ENCODE measurements around the gene APOBEC2.

Gene APOBEC2

DNA sequence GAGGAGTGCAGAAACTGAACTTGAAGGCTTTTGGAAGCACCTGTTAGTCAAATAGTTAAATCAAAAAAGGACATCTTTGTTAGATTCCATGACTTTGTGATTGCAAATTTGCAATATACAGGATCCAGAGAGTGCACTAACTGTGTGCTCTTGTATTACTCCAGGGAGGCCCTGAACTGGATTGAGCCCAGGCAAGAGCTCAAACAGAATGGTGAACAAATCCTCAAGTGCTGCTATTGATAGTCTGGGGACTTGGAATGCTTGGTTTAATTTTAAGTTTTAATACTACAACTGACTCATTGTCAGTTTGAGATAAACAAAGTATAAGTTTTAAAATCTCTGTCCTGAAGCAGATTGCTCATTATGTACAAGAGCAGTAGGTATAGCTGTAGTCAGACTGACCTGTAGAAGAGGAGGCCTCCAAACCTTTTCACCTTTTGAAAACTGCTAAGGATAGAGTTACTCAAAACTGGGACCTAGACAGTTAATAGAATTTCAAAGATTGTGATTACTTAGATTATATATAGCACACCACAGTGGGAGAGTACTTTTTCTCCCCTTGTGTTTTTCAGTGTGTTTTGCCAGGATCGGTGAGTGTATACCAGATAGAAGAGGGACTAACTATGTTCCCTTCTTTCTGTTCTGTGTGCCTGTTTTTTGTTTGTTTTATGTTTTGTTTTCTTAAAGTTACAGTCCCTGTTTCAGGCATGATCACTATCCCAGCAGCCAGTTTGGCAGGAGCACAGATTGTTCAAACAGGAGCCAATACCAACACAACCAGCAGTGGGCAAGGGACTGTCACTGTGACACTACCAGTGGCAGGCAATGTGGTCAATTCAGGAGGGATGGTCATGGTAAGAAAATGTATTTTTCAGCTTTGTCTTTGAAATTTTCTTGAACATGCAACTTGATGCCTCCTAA lies 38.1 kb downstream of the APOBEC2 start:
- no peak for DNase-seq (ENCODE audit: low spot score)
- in situ Hi-C loops (cut with MboI; ENCODE audit: low sequenced_read_pairs, unreplicated experiment) = loop anchor here (10.0 kb wide), 1 partner anchor 234 kb away; no protein-coding TSS in a partner anchor
- no peak for TF ChIP-seq CTCF (IDR thresholded peaks at IDR 0.05; ENCODE audit: borderline replicate concordance, control extremely low read depth, extremely low read depth, insufficient read depth, missing control alignments)

- peak; percentile 42 for DNase-seq (ENCODE audit: low spot score)
- TF ChIP-seq CTCF (IDR thresholded peaks at IDR 0.05; ENCODE audit: borderline replicate concordance, control extremely low read depth, extremely low read depth, insufficient read depth, missing control alignments) = no peak
- in situ Hi-C loops (cut with MboI; ENCODE audit: low sequenced_read_pairs, unreplicated experiment) = loop anchor here (10.0 kb wide), 1 partner anchor 232 kb away; no protein-coding TSS in a partner anchor
These were observed 39.6 kb downstream of the APOBEC2 start for GRCh38 chr6:41092421-41093140.

GRCh38 chr6:41093729-41094128 lies 40.7 kb downstream of the APOBEC2 start:
- no peak for TF ChIP-seq CTCF (IDR thresholded peaks at IDR 0.05; ENCODE audit: borderline replicate concordance, control extremely low read depth, extremely low read depth, insufficient read depth, missing control alignments)
- no peak for DNase-seq (ENCODE audit: low spot score)
- in situ Hi-C loops (cut with MboI; ENCODE audit: low sequenced_read_pairs, unreplicated experiment) = loop anchor here (10.0 kb wide), 1 partner anchor 231 kb away; no protein-coding TSS in a partner anchor

DNA sequence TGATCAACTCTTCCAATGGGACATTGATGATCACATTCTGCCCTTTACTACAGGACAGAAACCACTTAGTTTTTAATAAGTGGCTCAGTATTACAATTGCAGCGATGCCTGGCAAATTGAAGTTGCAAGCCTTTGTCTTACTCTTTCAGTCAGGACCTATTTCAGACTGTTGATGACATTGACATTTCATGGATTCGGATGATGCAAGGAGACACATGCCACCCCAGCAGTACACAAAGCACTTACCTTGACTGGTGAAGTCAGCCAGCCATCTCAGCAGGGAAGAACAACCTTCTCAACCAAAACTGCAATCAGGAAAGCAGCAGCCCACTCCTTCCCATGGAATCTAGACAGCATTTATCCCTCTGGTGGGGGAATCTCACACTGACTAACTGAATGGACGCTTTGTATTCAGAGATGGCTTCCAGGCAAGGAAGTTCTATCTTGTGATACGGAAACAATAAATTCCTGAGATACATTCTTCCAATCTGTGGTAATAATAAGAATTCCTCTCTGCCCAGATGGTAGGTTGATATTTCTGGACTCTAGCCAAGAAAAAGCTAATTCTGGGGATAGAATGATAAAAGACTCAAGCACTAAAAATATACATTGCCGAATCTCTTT lies 44.6 kb downstream of the APOBEC2 start:
- in situ Hi-C loops (cut with MboI; ENCODE audit: low sequenced_read_pairs, unreplicated experiment) = loop anchor here (10.0 kb wide), 1 partner anchor 227 kb away; no protein-coding TSS in a partner anchor
- no peak for DNase-seq (ENCODE audit: low spot score)
- no peak for TF ChIP-seq CTCF (IDR thresholded peaks at IDR 0.05; ENCODE audit: borderline replicate concordance, control extremely low read depth, extremely low read depth, insufficient read depth, missing control alignments)

DNA sequence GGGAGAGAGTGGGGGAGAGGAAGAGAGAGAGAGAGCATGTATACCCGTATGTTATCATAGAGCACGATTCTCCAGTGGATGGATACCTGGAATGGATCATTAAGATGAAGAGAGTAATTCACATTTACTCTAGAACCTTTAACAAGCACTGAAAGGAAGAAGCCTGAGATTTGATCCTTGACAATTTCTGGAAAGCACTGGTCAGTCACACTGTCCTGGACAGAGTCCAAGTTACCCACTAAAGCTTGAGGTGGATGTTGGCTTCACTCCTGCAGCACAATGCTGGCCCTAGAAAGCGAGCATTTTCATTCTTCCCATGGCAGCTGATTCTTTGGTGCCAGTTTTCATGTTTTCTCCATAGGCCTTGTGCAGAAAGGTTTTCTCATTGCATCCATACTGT lies 45.4 kb downstream of the APOBEC2 start:
- in situ Hi-C loops (cut with MboI; ENCODE audit: low sequenced_read_pairs, unreplicated experiment) = loop anchor here (10.0 kb wide), 1 partner anchor 226 kb away; no protein-coding TSS in a partner anchor
- no peak for TF ChIP-seq CTCF (IDR thresholded peaks at IDR 0.05; ENCODE audit: borderline replicate concordance, control extremely low read depth, extremely low read depth, insufficient read depth, missing control alignments)

DNA sequence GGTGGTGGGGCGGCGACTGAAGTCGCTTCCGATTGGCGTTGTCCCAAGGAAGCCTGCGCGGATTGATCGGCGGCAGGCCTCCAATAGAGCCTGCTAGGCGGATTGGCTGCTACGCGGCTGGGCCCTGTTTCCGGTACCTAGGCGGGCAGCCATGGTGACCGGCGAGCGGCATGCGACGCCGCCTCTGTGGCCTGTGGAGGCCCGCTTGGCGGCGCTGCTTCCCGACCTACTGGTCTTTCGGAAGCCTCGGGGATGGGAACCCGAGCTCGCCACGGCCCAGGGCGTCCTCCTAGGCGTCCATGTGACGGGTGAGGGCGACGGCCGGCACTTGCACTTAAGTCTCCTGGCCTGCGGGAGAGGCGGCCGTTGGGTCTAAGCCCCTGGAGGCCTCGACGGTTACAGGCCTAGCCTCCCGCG lies 47.9 kb downstream of the APOBEC2 start:
- no peak for TF ChIP-seq CTCF (IDR thresholded peaks at IDR 0.05; ENCODE audit: borderline replicate concordance, control extremely low read depth, extremely low read depth, insufficient read depth, missing control alignments)
- DNase-seq (ENCODE audit: low spot score) = no peak
- in situ Hi-C loops (cut with MboI; ENCODE audit: low sequenced_read_pairs, unreplicated experiment) = no loop called here

More for the DNA sequence above, 45.4 kb downstream of the APOBEC2 start:
- no peak for DNase-seq (ENCODE audit: low spot score)

Measured in GM13976 (cell line).